HepG2 (cell line): Measurements from ENCODE around the gene ZKSCAN5. TPM values are rescaled to one million over a fixed set of nuclear protein-coding genes. Genes with fewer than 3 reads are reported as not detected.

Experiments used
- FOXP1 ChIP-seq, 2 experiments: fragments of 450-650 bp in 1 of 2; IDR thresholded peaks; 2 replicates each; pipeline ENCODE4 v1.6.1; 2017 to 2018; ENCODE audit warnings: antibody characterized with exemption in 1 of 2
- KLF11 ChIP-seq: IDR thresholded peaks from 2 replicates; pipeline ENCODE4 v1.6.1; 2016; ENCODE audit warnings: missing compliant biosample characterization
- MIER2 ChIP-seq: IDR thresholded peaks from 2 replicates; pipeline ENCODE4 v1.6.1; 2016; ENCODE audit warnings: missing biosample characterization, missing genetic modification reagents
- MTF2 ChIP-seq: sonication (generic); formaldehyde crosslinking; IDR thresholded peaks from 2 replicates; pipeline ENCODE4 v1.5.0; 2020; ENCODE audit warnings: missing genetic modification reagents, borderline replicate concordance
- NCOA5 ChIP-seq: sonication (generic); formaldehyde crosslinking; IDR thresholded peaks from 2 replicates; pipeline ENCODE4 v1.4.0; 2020; ENCODE audit warnings: missing genetic modification reagents
- PAWR ChIP-seq: sonication (generic); formaldehyde crosslinking; IDR thresholded peaks from 2 replicates; pipeline ENCODE4 v1.4.0; 2020; ENCODE audit warnings: missing genetic modification reagents, mild to moderate bottlenecking, borderline replicate concordance
- SATB2 ChIP-seq: sonication (generic); formaldehyde crosslinking; IDR thresholded peaks from 2 replicates; pipeline ENCODE4 v1.5.0; 2020; ENCODE audit warnings: missing genetic modification reagents
- ZNF264 ChIP-seq: sonication (generic); formaldehyde crosslinking; IDR thresholded peaks from 2 replicates; pipeline ENCODE4 v1.4.0; 2020; ENCODE audit warnings: missing genetic modification reagents
- polyA plus RNA-seq, 8 experiments: library from polyadenylated mRNA; depleted of rRNA in 3 of 8; stranded (reverse) in 7 of 8; unstranded in 1 of 8; fragments of >200 nt; fragmentation: Illumina TruSeq in 4 of 8; extraction: Trizol in 4 of 8; gene quantifications; 2 replicates each; pipeline versions ENCODE4 v1.2.1 to v1.2.3, GENCODE V29; 2011 to 2016; ENCODE audit warnings: low read depth in 4 of 8, missing spikeins in 1 of 8, mixed read lengths in 1 of 8; ENCODE audit not compliant: insufficient read depth in 1 of 8
- total RNA-seq, 5 experiments: library from RNA; depleted of rRNA; stranded (reverse); fragments of >200 nt; fragmentation: Illumina TruSeq; extraction: Trizol; gene quantifications; 2 replicates each; pipeline ENCODE4 v1.2.3, GENCODE V29; 2016; ENCODE audit warnings: low read depth in 1 of 5
- TF ChIP-seq, protein P1 (sequence below): sonication (generic); formaldehyde crosslinking; IDR thresholded peaks from 2 replicates; pipeline ENCODE4 v1.8.1; 2023; ENCODE audit warnings: mild to moderate bottlenecking, missing genetic modification reagents, borderline replicate concordance
- TF ChIP-seq, protein P2 (sequence below): sonication (generic); formaldehyde crosslinking; IDR thresholded peaks from 2 replicates; pipeline ENCODE4 v1.5.0; 2020; ENCODE audit warnings: mild to moderate bottlenecking, missing genetic modification reagents, borderline replicate concordance
- TF ChIP-seq, protein P3 (sequence below): sonication (generic); formaldehyde crosslinking; IDR thresholded peaks from 2 replicates; pipeline ENCODE4 v1.4.0; 2020; ENCODE audit warnings: missing genetic modification reagents
- TF ChIP-seq, protein P4 (sequence below), 2 experiments: IDR thresholded peaks; 2 replicates each; pipeline ENCODE4 v1.6.1; 2011 to 2012; ENCODE audit warnings: low read length in 2 of 2, borderline replicate concordance in 1 of 2, low read depth in 1 of 2, mild to moderate bottlenecking in 1 of 2, moderate library complexity in 1 of 2
- TF ChIP-seq, protein P5 (sequence below): sonication (generic); formaldehyde crosslinking; IDR thresholded peaks from 2 replicates; pipeline ENCODE4 v1.5.1; 2020; ENCODE audit warnings: missing genetic modification reagents, mild to moderate bottlenecking, borderline replicate concordance
- TF ChIP-seq, protein P6 (sequence below), 2 experiments: sonication (generic) in 1 of 2; formaldehyde crosslinking in 1 of 2; IDR thresholded peaks; 2 replicates each; pipeline versions ENCODE4 v1.4.0 to v1.6.1; 2018 to 2020; ENCODE audit warnings: missing genetic modification reagents in 2 of 2, borderline replicate concordance in 1 of 2, low read depth in 1 of 2, mild to moderate bottlenecking in 1 of 2, missing biosample characterization in 1 of 2

The ZKSCAN5 gene
- total and polyA plus RNA-seq, 2 of the 13 experiments (the other 11 are each of a cell fraction or from before 2014, with no cell fraction given) = 5.5 to 11.7 TPM

DNA sequence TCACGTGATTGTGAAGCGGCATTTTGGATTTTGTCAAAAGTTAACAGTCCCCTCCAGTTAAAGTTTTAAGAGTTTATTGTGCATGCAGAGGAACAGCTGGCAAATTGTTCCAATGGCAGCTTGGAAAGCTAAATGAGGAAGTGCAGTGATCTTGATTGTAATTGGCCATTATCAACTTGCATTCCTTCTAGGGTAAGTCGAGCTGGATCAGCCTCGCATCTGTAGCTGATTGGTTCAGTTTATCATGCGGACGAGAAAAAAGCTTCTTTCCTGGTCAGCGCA lies 31.2 kb upstream of the ZKSCAN5 start (continued):
- TF ChIP-seq, protein P1, sequence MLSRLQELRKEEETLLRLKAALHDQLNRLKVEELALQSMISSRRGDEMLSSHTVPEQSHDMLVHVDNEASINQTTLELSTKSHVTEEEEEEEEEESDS (CRISPR knock-in tag) = no peak
- no peak for TF ChIP-seq MTF2 (CRISPR knock-in tag)
- no peak for TF ChIP-seq SATB2 (CRISPR knock-in tag)
- no peak for TF ChIP-seq FOXP1 (IDR thresholded peaks at IDR 0.05)
- TF ChIP-seq FOXP1 (CRISPR knock-in tag; IDR thresholded peaks at IDR 0.05) = no peak
- TF ChIP-seq, protein P2, sequence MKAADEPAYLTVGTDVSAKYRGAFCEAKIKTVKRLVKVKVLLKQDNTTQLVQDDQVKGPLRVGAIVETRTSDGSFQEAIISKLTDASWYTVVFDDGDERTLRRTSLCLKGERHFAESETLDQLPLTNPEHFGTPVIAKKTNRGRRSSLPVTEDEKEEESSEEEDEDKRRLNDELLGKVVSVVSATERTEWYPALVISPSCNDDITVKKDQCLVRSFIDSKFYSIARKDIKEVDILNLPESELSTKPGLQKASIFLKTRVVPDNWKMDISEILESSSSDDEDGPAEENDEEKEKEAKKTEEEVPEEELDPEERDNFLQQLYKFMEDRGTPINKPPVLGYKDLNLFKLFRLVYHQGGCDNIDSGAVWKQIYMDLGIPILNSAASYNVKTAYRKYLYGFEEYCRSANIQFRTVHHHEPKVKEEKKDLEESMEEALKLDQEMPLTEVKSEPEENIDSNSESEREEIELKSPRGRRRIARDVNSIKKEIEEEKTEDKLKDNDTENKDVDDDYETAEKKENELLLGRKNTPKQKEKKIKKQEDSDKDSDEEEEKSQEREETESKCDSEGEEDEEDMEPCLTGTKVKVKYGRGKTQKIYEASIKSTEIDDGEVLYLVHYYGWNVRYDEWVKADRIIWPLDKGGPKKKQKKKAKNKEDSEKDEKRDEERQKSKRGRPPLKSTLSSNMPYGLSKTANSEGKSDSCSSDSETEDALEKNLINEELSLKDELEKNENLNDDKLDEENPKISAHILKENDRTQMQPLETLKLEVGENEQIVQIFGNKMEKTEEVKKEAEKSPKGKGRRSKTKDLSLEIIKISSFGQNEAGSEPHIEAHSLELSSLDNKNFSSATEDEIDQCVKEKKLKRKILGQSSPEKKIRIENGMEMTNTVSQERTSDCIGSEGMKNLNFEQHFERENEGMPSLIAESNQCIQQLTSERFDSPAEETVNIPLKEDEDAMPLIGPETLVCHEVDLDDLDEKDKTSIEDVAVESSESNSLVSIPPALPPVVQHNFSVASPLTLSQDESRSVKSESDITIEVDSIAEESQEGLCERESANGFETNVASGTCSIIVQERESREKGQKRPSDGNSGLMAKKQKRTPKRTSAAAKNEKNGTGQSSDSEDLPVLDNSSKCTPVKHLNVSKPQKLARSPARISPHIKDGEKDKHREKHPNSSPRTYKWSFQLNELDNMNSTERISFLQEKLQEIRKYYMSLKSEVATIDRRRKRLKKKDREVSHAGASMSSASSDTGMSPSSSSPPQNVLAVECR = 0 out of 2 replicates have a peak, but pooled peaks have one; percentile 17
- TF ChIP-seq, protein P3, sequence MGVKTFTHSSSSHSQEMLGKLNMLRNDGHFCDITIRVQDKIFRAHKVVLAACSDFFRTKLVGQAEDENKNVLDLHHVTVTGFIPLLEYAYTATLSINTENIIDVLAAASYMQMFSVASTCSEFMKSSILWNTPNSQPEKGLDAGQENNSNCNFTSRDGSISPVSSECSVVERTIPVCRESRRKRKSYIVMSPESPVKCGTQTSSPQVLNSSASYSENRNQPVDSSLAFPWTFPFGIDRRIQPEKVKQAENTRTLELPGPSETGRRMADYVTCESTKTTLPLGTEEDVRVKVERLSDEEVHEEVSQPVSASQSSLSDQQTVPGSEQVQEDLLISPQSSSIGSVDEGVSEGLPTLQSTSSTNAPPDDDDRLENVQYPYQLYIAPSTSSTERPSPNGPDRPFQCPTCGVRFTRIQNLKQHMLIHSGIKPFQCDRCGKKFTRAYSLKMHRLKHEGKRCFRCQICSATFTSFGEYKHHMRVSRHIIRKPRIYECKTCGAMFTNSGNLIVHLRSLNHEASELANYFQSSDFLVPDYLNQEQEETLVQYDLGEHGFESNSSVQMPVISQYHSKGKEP = no peak
- TF ChIP-seq MIER2 (CRISPR knock-in tag) = no peak
- TF ChIP-seq NCOA5 (CRISPR knock-in tag) = no peak
- TF ChIP-seq, protein P4, sequence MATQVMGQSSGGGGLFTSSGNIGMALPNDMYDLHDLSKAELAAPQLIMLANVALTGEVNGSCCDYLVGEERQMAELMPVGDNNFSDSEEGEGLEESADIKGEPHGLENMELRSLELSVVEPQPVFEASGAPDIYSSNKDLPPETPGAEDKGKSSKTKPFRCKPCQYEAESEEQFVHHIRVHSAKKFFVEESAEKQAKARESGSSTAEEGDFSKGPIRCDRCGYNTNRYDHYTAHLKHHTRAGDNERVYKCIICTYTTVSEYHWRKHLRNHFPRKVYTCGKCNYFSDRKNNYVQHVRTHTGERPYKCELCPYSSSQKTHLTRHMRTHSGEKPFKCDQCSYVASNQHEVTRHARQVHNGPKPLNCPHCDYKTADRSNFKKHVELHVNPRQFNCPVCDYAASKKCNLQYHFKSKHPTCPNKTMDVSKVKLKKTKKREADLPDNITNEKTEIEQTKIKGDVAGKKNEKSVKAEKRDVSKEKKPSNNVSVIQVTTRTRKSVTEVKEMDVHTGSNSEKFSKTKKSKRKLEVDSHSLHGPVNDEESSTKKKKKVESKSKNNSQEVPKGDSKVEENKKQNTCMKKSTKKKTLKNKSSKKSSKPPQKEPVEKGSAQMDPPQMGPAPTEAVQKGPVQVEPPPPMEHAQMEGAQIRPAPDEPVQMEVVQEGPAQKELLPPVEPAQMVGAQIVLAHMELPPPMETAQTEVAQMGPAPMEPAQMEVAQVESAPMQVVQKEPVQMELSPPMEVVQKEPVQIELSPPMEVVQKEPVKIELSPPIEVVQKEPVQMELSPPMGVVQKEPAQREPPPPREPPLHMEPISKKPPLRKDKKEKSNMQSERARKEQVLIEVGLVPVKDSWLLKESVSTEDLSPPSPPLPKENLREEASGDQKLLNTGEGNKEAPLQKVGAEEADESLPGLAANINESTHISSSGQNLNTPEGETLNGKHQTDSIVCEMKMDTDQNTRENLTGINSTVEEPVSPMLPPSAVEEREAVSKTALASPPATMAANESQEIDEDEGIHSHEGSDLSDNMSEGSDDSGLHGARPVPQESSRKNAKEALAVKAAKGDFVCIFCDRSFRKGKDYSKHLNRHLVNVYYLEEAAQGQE (IDR thresholded peaks at IDR 0.05; ENCODE audit: borderline replicate concordance in 1 of 2, low read depth in 1 of 2, low read length in 2 of 2) = no peak
- TF ChIP-seq, protein P5, sequence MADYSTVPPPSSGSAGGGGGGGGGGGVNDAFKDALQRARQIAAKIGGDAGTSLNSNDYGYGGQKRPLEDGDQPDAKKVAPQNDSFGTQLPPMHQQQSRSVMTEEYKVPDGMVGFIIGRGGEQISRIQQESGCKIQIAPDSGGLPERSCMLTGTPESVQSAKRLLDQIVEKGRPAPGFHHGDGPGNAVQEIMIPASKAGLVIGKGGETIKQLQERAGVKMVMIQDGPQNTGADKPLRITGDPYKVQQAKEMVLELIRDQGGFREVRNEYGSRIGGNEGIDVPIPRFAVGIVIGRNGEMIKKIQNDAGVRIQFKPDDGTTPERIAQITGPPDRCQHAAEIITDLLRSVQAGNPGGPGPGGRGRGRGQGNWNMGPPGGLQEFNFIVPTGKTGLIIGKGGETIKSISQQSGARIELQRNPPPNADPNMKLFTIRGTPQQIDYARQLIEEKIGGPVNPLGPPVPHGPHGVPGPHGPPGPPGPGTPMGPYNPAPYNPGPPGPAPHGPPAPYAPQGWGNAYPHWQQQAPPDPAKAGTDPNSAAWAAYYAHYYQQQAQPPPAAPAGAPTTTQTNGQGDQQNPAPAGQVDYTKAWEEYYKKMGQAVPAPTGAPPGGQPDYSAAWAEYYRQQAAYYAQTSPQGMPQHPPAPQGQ = no peak
- TF ChIP-seq ZNF264 = no peak
- no peak for TF ChIP-seq KLF11
- TF ChIP-seq, protein P6, sequence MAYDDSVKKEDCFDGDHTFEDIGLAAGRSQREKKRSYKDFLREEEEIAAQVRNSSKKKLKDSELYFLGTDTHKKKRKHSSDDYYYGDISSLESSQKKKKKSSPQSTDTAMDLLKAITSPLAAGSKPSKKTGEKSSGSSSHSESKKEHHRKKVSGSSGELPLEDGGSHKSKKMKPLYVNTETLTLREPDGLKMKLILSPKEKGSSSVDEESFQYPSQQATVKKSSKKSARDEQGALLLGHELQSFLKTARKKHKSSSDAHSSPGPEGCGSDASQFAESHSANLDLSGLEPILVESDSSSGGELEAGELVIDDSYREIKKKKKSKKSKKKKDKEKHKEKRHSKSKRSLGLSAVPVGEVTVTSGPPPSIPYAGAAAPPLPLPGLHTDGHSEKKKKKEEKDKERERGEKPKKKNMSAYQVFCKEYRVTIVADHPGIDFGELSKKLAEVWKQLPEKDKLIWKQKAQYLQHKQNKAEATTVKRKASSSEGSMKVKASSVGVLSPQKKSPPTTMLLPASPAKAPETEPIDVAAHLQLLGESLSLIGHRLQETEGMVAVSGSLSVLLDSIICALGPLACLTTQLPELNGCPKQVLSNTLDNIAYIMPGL (CRISPR knock-in tag; IDR thresholded peaks at IDR 0.05; ENCODE audit: borderline replicate concordance in 1 of 2, low read depth in 1 of 2) = no peak
- TF ChIP-seq PAWR (CRISPR knock-in tag) = no peak
